Urinary bladder (tissue), 4 donors: ENCODE measurements around the gene MMP17. TPM values are rescaled to one million over a fixed set of nuclear protein-coding genes. Genes with fewer than 3 reads are reported as not detected.
"Not testable (repeated sequence)": the region's sequence is repeated elsewhere in the genome, so short reads cannot be mapped to it uniquely, and the experiment has no call there.

Experiments
- DNase-seq: peaks from one replicate; pipeline ENCODE4 v3.0.0-alpha.2; 2015; ENCODE audit errors: extremely low spot score
- H3K27ac ChIP-seq: one replicate; pipeline ENCODE4 v1.5.1; 2013; ENCODE audit warnings: low read depth, mild to moderate bottlenecking, moderate library complexity
- H3K36me3 ChIP-seq: one replicate; pipeline ENCODE4 v1.6.1; 2013; ENCODE audit warnings: mild to moderate bottlenecking, moderate library complexity; ENCODE audit not compliant: insufficient read depth
- H3K4me1 ChIP-seq: one replicate; pipeline ENCODE4 v1.6.1; 2013; ENCODE audit warnings: mild to moderate bottlenecking, moderate library complexity; ENCODE audit not compliant: insufficient read depth
- H3K4me3 ChIP-seq: one replicate; pipeline ENCODE4 v1.5.1; 2013; ENCODE audit warnings: low read depth, low read length
- WGBS: extraction: QIAGEN DNeasy Blood & Tissue Kit; methylation state at CpG from one replicate; pipeline ENCODE4 v1.1.7; 2013; 5-methylcytosine and 5-hydroxymethylcytosine counted together
- polyA plus RNA-seq: library from polyadenylated mRNA; stranded (reverse); fragments of 200-250 nt; gene quantifications from one replicate; pipeline ENCODE4 v1.2.3, GENCODE V29; 2013
- total RNA-seq: library from RNA; depleted of rRNA; stranded (reverse); fragments of >200 nt; gene quantifications from one replicate; pipeline ENCODE4 v1.2.3, GENCODE V29; 2014
- donor health status: healthy with polysubstance abuse.
- donor health status: healthy.

MMP17 gene
- total and polyA plus RNA-seq, 2 donors = 3.9 to 6.9 TPM

GRCh38 chr12:131863711-131864396 lies 35.7 kb downstream of the MMP17 start:
- WGBS = 69% methylated on average over 24 of the region's 24 CpGs
- H3K36me3 ChIP-seq = no peaks in the 10 kb centered on the region
- no peaks in the 10 kb centered on the region for H3K4me1 ChIP-seq
- no peak for DNase-seq
- H3K27ac ChIP-seq = no peak overlapping the region
- no peak overlapping the region for H3K4me3 ChIP-seq

- 90% methylated on average over 8 of the region's 8 CpGs for WGBS
- DNase-seq = no peak
- no peaks in the 10 kb centered on the region for H3K4me1 ChIP-seq
- no peak overlapping the region for H3K4me3 ChIP-seq
- no peaks in the 10 kb centered on the region for H3K36me3 ChIP-seq
- H3K27ac ChIP-seq = no peak overlapping the region
These were observed 36.3 kb downstream of the MMP17 start for GRCh38 chr12:131864469-131864868.

GRCh38 chr12:131865180-131865875 lies 37.1 kb downstream of the MMP17 start:
- Histone ChIP-seq H3K27ac (no peak overlapping the region), H3K4me3 (no peak overlapping the region), H3K36me3 (no peaks in the 10 kb centered on the region), H3K4me1 (no peaks in the 10 kb centered on the region)
- 90% methylated on average over 20 of the region's 20 CpGs for WGBS
- no peak for DNase-seq

- Histone ChIP-seq H3K27ac (no peak overlapping the region), H3K4me3 (no peak overlapping the region), H3K4me1 (no peaks in the 10 kb centered on the region), H3K36me3 (no peaks in the 10 kb centered on the region)
- no peak for DNase-seq
- 82% methylated on average over 10 of the region's 10 CpGs for WGBS
These were observed 39.3 kb downstream of the MMP17 start for GRCh38 chr12:131867471-131867870.

GRCh38 chr12:131867891-131868675 lies 39.9 kb downstream of the MMP17 start:
- Histone ChIP-seq H3K4me3 (no peak overlapping the region), H3K4me1 (no peaks in the 10 kb centered on the region), H3K27ac (no peak overlapping the region), H3K36me3 (no peaks in the 10 kb centered on the region)
- DNase-seq = no peak
- 85% methylated on average over 28 of the region's 28 CpGs for WGBS

- WGBS = 67% methylated on average over 16 of the region's 16 CpGs
- DNase-seq = no peak
- no peak overlapping the region for H3K27ac ChIP-seq
These were observed 41.8 kb downstream of the MMP17 start for GRCh38 chr12:131869871-131870418.

GRCh38 chr12:131871677-131872076 lies 43.5 kb downstream of the MMP17 start:
- DNase-seq = no peak
- Histone ChIP-seq H3K36me3 (no peaks in the 10 kb centered on the region), H3K4me3 (no peak overlapping the region), H3K4me1 (no peaks in the 10 kb centered on the region), H3K27ac (no peak overlapping the region)
- WGBS = 92% methylated on average over 6 of the region's 6 CpGs

More at GRCh38 chr12:131869871-131870418, 41.8 kb downstream of the MMP17 start:
- H3K4me1 ChIP-seq = no peaks in the 10 kb centered on the region
- H3K4me3 ChIP-seq = no peak overlapping the region
- no peaks in the 10 kb centered on the region for H3K36me3 ChIP-seq

- WGBS = 73% methylated on average over 21 of the region's 21 CpGs
- DNase-seq = no peak
- H3K4me3 ChIP-seq = no peak overlapping the region
- H3K27ac ChIP-seq = no peak overlapping the region
- H3K4me1 ChIP-seq = no peaks in the 10 kb centered on the region
- H3K36me3 ChIP-seq = no peaks in the 10 kb centered on the region
These were observed 44.2 kb downstream of the MMP17 start for GRCh38 chr12:131872154-131873051.

GRCh38 chr12:131873293-131873692 lies 45.1 kb downstream of the MMP17 start:
- WGBS = 94% methylated on average over 21 of the region's 21 CpGs
- H3K36me3 ChIP-seq = no peaks in the 10 kb centered on the region
- no peak overlapping the region for H3K4me3 ChIP-seq
- H3K27ac ChIP-seq = no peak overlapping the region
- no peak for DNase-seq
- H3K4me1 ChIP-seq = no peaks in the 10 kb centered on the region

- H3K36me3 ChIP-seq, H3K27ac ChIP-seq, H3K4me3 ChIP-seq, DNase-seq, H3K4me1 ChIP-seq: not testable (repeated sequence)
- 86% methylated on average over 6 of the region's 6 CpGs for WGBS
These were observed 46.8 kb downstream of the MMP17 start for GRCh38 chr12:131874972-131875371.

- WGBS = 72% methylated on average over 10 of the region's 10 CpGs
- H3K36me3 ChIP-seq, H3K27ac ChIP-seq, DNase-seq, H3K4me1 ChIP-seq, H3K4me3 ChIP-seq: not testable (repeated sequence)
These were observed 49.0 kb downstream of the MMP17 start for GRCh38 chr12:131877216-131877615.

- WGBS = 51% methylated on average over 3 of the region's 3 CpGs
- H3K27ac ChIP-seq, H3K4me3 ChIP-seq: not testable (repeated sequence)
These were observed 50.2 kb downstream of the MMP17 start for GRCh38 chr12:131878436-131878835.

More at GRCh38 chr12:131878436-131878835, 50.2 kb downstream of the MMP17 start:
- not testable (repeated sequence) for DNase-seq, H3K4me1 ChIP-seq, H3K36me3 ChIP-seq
